Activated naive CD4-positive, alpha-beta T cell treated with anti-CD3 and anti-CD28 coated beads, Interleukin-2, amount 10 ng/mL, durations not matched to agents 7 days and 5 days (primary cell): Measurements from ENCODE around the gene ITGA11.

Experiments
- CTCF ChIA-PET: fragments of 350-600 bp; sonication (Branson Sonifier 250); formaldehyde crosslinking; loops from one replicate; lab custom pipeline; 2021; ENCODE audit warnings: antibody characterized with exemption; lab: Charles Lee
- DNase-seq: peaks from one replicate; pipeline ENCODE4 v3.0.0-alpha.2; 2020
- H3K27ac Mint-ChIP-seq: one replicate; pipeline ENCODE4 v1.8.0; 2021; ENCODE audit warnings: mild to moderate bottlenecking, moderate library complexity, mixed read lengths
- H3K27me3 Mint-ChIP-seq: one replicate; pipeline ENCODE4 v1.8.0; 2021; ENCODE audit warnings: mild to moderate bottlenecking, mixed read lengths
- H3K36me3 Mint-ChIP-seq: one replicate; pipeline ENCODE4 v1.8.0; 2021; ENCODE audit warnings: mixed read lengths
- H3K4me1 Mint-ChIP-seq: one replicate; pipeline ENCODE4 v1.8.0; 2021; ENCODE audit warnings: mixed read lengths
- H3K4me3 Mint-ChIP-seq: one replicate; pipeline ENCODE4 v1.8.0; 2021; ENCODE audit warnings: mild to moderate bottlenecking, moderate library complexity, mixed read lengths
- H3K9me3 Mint-ChIP-seq: one replicate; pipeline ENCODE4 v1.8.0; 2021; ENCODE audit warnings: mixed read lengths

Gene ITGA11

GRCh38 chr15:68271854-68272471 is 160.0 kb downstream of the ITGA11 start:
- no peak overlapping the region for H3K4me3 Mint-ChIP-seq
- CTCF ChIA-PET: no interaction called here
- peaks cover 33% of the 10 kb centered on the region for H3K27me3 Mint-ChIP-seq
- no peak for DNase-seq
- H3K9me3 Mint-ChIP-seq: no peaks in the 10 kb centered on the region
- no peaks in the 10 kb centered on the region for H3K36me3 Mint-ChIP-seq
- H3K27ac Mint-ChIP-seq: no peak overlapping the region
- H3K4me1 Mint-ChIP-seq: peaks cover 12% of the 10 kb centered on the region

DNA sequence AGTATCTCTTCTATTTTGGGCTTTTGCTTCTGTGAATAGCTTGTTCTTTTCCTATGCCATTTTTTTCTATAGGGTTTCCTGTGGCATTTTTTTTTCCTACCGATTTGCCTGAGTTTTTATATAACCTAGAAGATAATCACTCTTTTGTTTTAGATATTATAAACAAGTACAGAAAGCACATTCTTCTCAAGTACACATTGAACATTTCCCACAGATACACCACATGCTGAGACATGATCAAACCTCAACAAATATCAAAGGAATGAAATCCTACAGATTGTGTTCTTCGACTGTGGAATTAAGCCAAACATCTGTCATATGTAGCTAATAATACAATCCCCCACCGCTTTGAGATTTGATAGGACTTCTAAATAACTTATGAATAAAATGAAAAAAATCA is 163.6 kb downstream of the ITGA11 start:
- no peaks in the 10 kb centered on the region for H3K9me3 Mint-ChIP-seq
- H3K27ac Mint-ChIP-seq: no peak overlapping the region
- peaks cover 43% of the 10 kb centered on the region for H3K27me3 Mint-ChIP-seq
- H3K36me3 Mint-ChIP-seq: no peaks in the 10 kb centered on the region
- H3K4me1 Mint-ChIP-seq: no peaks in the 10 kb centered on the region
- DNase-seq: no peak
- CTCF ChIA-PET: interaction anchor here (1.0 kb wide), 1 partner anchor 11 kb away, joined by 3 read pairs; no protein-coding TSS in a partner anchor
- H3K4me3 Mint-ChIP-seq: no peak overlapping the region

- Mint-ChIP-seq H3K27me3 (peaks cover 40% of the 10 kb centered on the region), H3K36me3 (no peaks in the 10 kb centered on the region), H3K27ac (no peak overlapping the region), H3K4me3 (no peak overlapping the region), H3K9me3 (no peaks in the 10 kb centered on the region), H3K4me1 (no peaks in the 10 kb centered on the region)
- CTCF ChIA-PET: no interaction called here
- no peak for DNase-seq
Measured at GRCh38 chr15:68265674-68266073, 166.3 kb downstream of the ITGA11 start.

- Mint-ChIP-seq H3K27me3 (peaks cover 37% of the 10 kb centered on the region), H3K27ac (no peak overlapping the region), H3K36me3 (no peaks in the 10 kb centered on the region), H3K9me3 (no peaks in the 10 kb centered on the region), H3K4me1 (no peaks in the 10 kb centered on the region), H3K4me3 (no peak overlapping the region)
- CTCF ChIA-PET: no interaction called here
- DNase-seq: no peak
Measured at GRCh38 chr15:68265081-68265480, 166.9 kb downstream of the ITGA11 start.

- no peaks in the 10 kb centered on the region for H3K36me3 Mint-ChIP-seq
- DNase-seq: no peak
- CTCF ChIA-PET: interaction anchor here (1.1 kb wide), 1 partner anchor 11 kb away, joined by 6 read pairs; no protein-coding TSS in a partner anchor
- no peaks in the 10 kb centered on the region for H3K9me3 Mint-ChIP-seq
- no peaks in the 10 kb centered on the region for H3K4me1 Mint-ChIP-seq
- no peak overlapping the region for H3K27ac Mint-ChIP-seq
- H3K27me3 Mint-ChIP-seq: peaks cover 31% of the 10 kb centered on the region
- no peak overlapping the region for H3K4me3 Mint-ChIP-seq
Measured at GRCh38 chr15:68264282-68264681, 167.7 kb downstream of the ITGA11 start.

DNA sequence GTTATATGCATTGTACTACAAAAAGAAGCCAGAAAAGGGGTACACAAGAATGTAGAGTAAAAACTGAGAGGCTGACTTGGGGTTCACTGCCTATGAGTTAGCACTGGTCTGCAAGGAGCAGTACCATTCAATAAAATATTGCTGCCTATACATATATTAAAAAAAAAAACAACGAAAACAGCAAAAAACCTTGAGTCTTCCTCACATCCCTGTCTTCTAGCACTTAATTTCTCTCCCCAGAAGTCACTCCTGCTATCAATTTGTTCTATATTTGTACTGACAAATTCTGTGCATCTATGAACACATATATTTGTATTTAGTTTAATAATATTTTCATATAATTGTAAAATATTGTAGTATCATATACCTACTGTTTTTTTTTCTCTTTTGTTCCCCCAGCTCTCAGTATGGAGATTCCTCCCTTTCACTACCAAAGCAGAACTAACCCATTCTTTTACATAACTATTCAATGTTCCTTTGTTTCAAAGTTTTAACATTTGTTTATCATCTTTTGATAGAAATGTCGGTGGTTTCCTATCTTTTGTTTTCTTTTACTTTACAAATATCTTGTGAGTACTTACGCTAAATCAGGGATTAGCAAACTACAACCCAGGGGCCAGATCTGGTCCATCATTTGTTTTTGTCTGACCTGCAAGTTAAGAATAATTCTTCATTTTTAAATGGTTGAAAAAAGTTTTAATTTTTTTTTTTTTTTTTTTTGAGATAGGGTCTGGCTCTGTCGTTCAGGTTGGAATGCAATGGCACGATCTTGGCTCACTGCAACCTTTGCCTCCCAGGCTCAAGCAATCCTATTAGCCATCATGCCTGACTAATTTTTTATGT is 169.2 kb downstream of the ITGA11 start:
- H3K4me1 Mint-ChIP-seq: peaks cover 4% of the 10 kb centered on the region
- H3K36me3 Mint-ChIP-seq: no peaks in the 10 kb centered on the region
- no peak for DNase-seq
- CTCF ChIA-PET: no interaction called here
- no peak overlapping the region for H3K27ac Mint-ChIP-seq
- H3K9me3 Mint-ChIP-seq: no peaks in the 10 kb centered on the region
- H3K4me3 Mint-ChIP-seq: no peak overlapping the region
- H3K27me3 Mint-ChIP-seq: peaks cover 24% of the 10 kb centered on the region

GRCh38 chr15:68261980-68262379 is 170.0 kb downstream of the ITGA11 start:
- CTCF ChIA-PET: no interaction called here
- Mint-ChIP-seq H3K27me3 (peaks cover 21% of the 10 kb centered on the region), H3K36me3 (no peaks in the 10 kb centered on the region), H3K4me3 (no peak overlapping the region), H3K27ac (no peak overlapping the region), H3K9me3 (no peaks in the 10 kb centered on the region), H3K4me1 (peaks cover 6% of the 10 kb centered on the region)
- DNase-seq: no peak

- Mint-ChIP-seq H3K36me3 (no peaks in the 10 kb centered on the region), H3K4me3 (no peak overlapping the region), H3K4me1 (peaks cover 6% of the 10 kb centered on the region), H3K27me3 (peaks cover 26% of the 10 kb centered on the region), H3K27ac (no peak overlapping the region), H3K9me3 (no peaks in the 10 kb centered on the region)
- no peak for DNase-seq
- CTCF ChIA-PET: no interaction called here
Measured at GRCh38 chr15:68261241-68261640, 170.7 kb downstream of the ITGA11 start.

DNA sequence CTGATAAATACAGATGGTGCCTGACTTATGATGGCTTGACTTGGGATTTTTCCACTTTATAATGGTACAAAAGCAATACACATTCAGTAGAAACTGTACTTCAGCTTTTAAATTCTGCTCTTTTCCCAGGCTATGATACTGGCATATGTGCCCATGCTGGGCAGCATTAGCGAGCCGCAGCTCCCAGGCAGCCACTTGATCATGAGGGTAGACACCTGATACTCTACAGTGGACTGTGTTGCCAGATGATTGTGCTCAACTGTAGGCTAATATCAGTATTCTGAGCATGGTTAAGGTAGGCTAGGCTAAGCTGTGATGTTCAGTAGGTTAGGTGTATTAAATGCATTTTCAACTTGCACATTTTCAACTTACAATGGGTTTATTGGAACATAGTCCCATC is 172.1 kb downstream of the ITGA11 start:
- Mint-ChIP-seq H3K27me3 (peaks cover 40% of the 10 kb centered on the region), H3K27ac (no peak overlapping the region), H3K4me1 (peaks cover 6% of the 10 kb centered on the region), H3K36me3 (no peaks in the 10 kb centered on the region), H3K9me3 (no peaks in the 10 kb centered on the region), H3K4me3 (no peak overlapping the region)
- CTCF ChIA-PET: interaction anchor here (0.7 kb wide), 1 partner anchor 46 kb away, joined by 3 read pairs; no protein-coding TSS in a partner anchor
- DNase-seq: no peak

DNA sequence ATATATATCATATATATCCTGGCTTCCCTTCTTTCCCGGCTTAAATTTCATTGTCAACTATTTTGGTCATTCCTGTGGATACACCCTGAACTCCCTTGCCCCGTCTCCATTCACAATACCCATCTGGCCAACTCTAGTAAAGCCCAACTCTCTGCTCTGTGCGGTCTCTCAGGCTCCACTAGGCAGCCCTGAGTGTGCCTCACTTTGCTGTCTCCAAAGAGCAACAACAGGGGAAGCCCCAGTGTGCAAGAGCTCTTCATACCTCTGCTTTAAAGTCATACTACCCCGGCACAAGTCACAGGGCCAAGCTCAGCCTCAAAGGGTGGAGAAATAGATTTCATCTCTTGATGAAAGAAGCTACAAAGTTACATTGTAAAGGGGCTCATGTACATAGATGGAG is 173.3 kb downstream of the ITGA11 start:
- peak; percentile 28 for DNase-seq
- H3K27me3 Mint-ChIP-seq: peaks cover 38% of the 10 kb centered on the region
- H3K27ac Mint-ChIP-seq: no peak overlapping the region

DNA sequence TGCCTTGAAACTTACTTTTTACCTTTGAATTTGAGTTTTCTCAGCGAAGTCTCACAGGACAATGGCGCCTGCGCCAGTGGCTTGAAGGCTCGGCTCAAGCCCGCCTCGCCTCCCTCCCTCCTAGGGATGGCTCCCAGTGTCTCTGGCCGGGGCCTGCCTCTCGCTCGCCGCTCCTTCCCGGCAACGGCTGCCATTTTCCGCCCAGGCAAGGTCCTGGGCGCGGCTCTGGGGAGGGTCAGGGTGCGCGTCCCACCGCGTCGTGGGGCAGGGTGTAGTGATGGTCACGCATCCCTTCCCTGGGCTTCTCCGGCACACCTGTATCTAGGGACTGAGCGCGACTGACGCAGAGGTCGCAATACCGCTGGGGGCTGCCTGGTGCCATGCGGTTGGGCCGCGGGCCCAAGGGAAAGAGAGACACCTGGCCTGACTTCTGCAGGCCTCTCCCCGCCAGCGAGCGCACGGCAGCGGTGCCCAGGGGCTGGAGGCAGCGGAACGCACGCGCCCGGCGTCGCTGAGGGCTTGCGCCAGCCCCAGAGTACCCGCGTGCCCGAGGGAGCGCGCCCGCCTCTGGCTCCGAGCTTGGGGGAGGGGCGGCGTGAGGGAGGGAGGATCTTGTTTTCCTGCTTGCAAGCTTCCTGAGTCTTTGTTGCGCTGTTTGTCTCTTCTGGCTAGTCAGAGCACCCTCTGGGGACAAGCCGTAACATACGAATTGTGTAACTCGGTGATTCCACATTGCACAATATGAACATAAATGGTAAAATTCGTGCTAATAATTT is 175.1 kb downstream of the ITGA11 start:
- DNase-seq: peak; percentile 83
- H3K9me3 Mint-ChIP-seq: no peaks in the 10 kb centered on the region
- peaks cover 6% of the 10 kb centered on the region for H3K4me1 Mint-ChIP-seq
- CTCF ChIA-PET: interaction anchor here (0.7 to 1.3 kb wide), 3 partner anchors 12 to 50 kb away, joined by 3 to 9 read pairs (median 3); no protein-coding TSS in a partner anchor
- H3K4me3 Mint-ChIP-seq: peak overlapping the region; percentile 66
- H3K36me3 Mint-ChIP-seq: no peaks in the 10 kb centered on the region
- peak overlapping the region; percentile 19 for H3K27ac Mint-ChIP-seq
- H3K27me3 Mint-ChIP-seq: peaks cover 35% of the 10 kb centered on the region

More for the DNA sequence above, 173.3 kb downstream of the ITGA11 start:
- no peaks in the 10 kb centered on the region for H3K9me3 Mint-ChIP-seq
- H3K4me1 Mint-ChIP-seq: peaks cover 6% of the 10 kb centered on the region
- no peak overlapping the region for H3K4me3 Mint-ChIP-seq
- CTCF ChIA-PET: no interaction called here
- H3K36me3 Mint-ChIP-seq: no peaks in the 10 kb centered on the region

GRCh38 chr15:68252925-68253534 is 178.9 kb downstream of the ITGA11 start:
- peak; percentile 57 for DNase-seq
- Mint-ChIP-seq H3K4me1 (peaks cover 2% of the 10 kb centered on the region), H3K4me3 (no peak overlapping the region), H3K27ac (no peak overlapping the region), H3K27me3 (peaks cover 49% of the 10 kb centered on the region), H3K9me3 (no peaks in the 10 kb centered on the region), H3K36me3 (no peaks in the 10 kb centered on the region)
- CTCF ChIA-PET: interaction anchor here (0.6 to 5.8 kb wide), 32 partner anchors 11 to 424 kb away, joined by 3 to 86 read pairs (median 4); partner anchors contain the start of genes CLN6 and FEM1B

DNA sequence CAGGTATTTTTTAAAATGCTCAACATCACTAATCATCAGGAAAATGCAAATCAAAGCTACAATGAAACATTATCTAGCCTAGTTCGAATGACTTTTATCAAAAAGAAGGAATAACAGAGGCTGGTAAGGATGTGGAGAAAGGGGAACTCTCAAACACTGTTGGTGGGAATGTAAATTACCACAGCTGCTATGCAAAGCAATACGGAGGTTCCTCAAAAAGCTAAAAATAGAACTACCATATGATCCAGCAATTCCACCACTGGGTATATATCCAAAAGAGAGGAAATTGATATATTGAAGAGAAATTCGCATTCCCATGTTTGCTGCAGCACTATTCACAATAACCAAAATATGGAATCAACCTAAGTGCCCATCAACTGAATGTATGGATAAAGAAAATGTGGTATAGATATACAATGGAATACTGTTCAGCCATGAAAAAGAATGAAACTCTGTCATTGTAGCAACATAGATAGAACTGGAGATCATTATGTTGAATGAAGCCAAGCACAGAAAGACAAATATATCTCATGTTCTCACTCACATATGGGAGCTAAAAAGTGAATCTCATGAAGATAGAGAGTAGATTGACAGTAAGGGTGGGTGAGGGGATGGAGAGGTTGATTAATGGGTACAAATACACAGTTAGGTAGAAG is 182.8 kb downstream of the ITGA11 start:
- Mint-ChIP-seq H3K9me3 (peaks cover 4% of the 10 kb centered on the region), H3K4me3 (no peak overlapping the region), H3K27me3 (peaks cover 29% of the 10 kb centered on the region), H3K27ac (no peak overlapping the region), H3K4me1 (no peaks in the 10 kb centered on the region), H3K36me3 (no peaks in the 10 kb centered on the region)
- CTCF ChIA-PET: interaction anchor here (5.8 kb wide), 1 partner anchor 57 kb away, joined by 86 read pairs; no protein-coding TSS in a partner anchor
- no peak for DNase-seq
